DOHH2 (cell line): ENCODE results near the gene RFPL3.
"Not testable (repeated sequence)": the region's sequence is repeated elsewhere in the genome, so short reads cannot be mapped to it uniquely, and the experiment has no call there.

Experiments used
- H3F3A ChIP-seq: fragments of 200-600 bp; sonication (generic), shearing (Covaris generic); 2 replicates; pipeline ENCODE4 v1.6.0; 2016; ENCODE audit warnings: antibody characterized with exemption, mild to moderate bottlenecking; ENCODE audit not compliant: control insufficient read depth, insufficient read depth
- H3K27ac ChIP-seq: fragments of 200-600 bp; sonication (generic); 2 replicates; pipeline ENCODE4 v1.5.1; 2014; ENCODE audit warnings: low read depth, mild to moderate bottlenecking, low read length, moderate library complexity
- H3K27me3 ChIP-seq: fragments of 200-600 bp; sonication (generic); 2 replicates; pipeline ENCODE4 v1.6.1; 2014; ENCODE audit warnings: mild to moderate bottlenecking, low read length, mixed read lengths; ENCODE audit not compliant: control insufficient read depth
- H3K36me3 ChIP-seq: fragments of 200-600 bp; sonication (generic); 2 replicates; pipeline ENCODE4 v1.6.1; 2014; ENCODE audit warnings: mild to moderate bottlenecking, low read length, moderate library complexity, mixed read lengths; ENCODE audit not compliant: control insufficient read depth
- H3K4me1 ChIP-seq: fragments of 200-600 bp; sonication (generic); 2 replicates; pipeline ENCODE4 v1.6.1; 2014; ENCODE audit warnings: mild to moderate bottlenecking, low read length, mixed read lengths; ENCODE audit not compliant: control insufficient read depth
- H3K4me2 ChIP-seq: fragments of 200-600 bp; sonication (generic); 2 replicates; pipeline ENCODE4 v1.6.0; 2014; ENCODE audit warnings: mild to moderate bottlenecking, low read length, moderate library complexity
- H3K4me3 ChIP-seq: fragments of 200-600 bp; sonication (generic); 2 replicates; pipeline ENCODE4 v1.5.1; 2014; ENCODE audit warnings: mild to moderate bottlenecking, low read length, mixed read lengths
- H3K79me2 ChIP-seq: fragments of 200-600 bp; sonication (generic); 2 replicates; pipeline ENCODE4 v1.6.1; 2014; ENCODE audit warnings: mild to moderate bottlenecking, low read length, mixed read lengths; ENCODE audit not compliant: control insufficient read depth
- H3K9me2 ChIP-seq: fragments of 200-600 bp; sonication (generic); replicated peaks from 2 replicates; pipeline ENCODE4 v1.6.1; 2014; ENCODE audit warnings: mild to moderate bottlenecking, low read length, mixed read lengths; ENCODE audit not compliant: control insufficient read depth
- H3K9me3 ChIP-seq: fragments of 200-600 bp; sonication (generic); 2 replicates; pipeline ENCODE4 v1.6.1; 2014; ENCODE audit warnings: antibody characterized with exemption, low read length, mixed read lengths; ENCODE audit not compliant: control insufficient read depth, insufficient read depth
- H4K20me1 ChIP-seq: fragments of 200-600 bp; sonication (generic); 2 replicates; pipeline ENCODE4 v1.6.0; 2014; ENCODE audit warnings: low read depth, mild to moderate bottlenecking, antibody characterized with exemption, low read length, moderate library complexity; ENCODE audit not compliant: control insufficient read depth, insufficient read depth
- CTCF ChIP-seq: fragments of 200-600 bp; sonication (generic); IDR thresholded peaks from one replicate; pipeline ENCODE4 v1.5.1; 2014; ENCODE audit warnings: antibody characterized with exemption, mild to moderate bottlenecking, low read depth, low read length; ENCODE audit not compliant: poor library complexity, severe bottlenecking
- EZH2phosphoT487 ChIP-seq: fragments of 200-600 bp; sonication (generic); IDR thresholded peaks from 2 replicates; pipeline ENCODE4 v1.6.1; 2017; ENCODE audit warnings: borderline replicate concordance, mild to moderate bottlenecking, antibody characterized with exemption, low read length, moderate library complexity, mixed read lengths

Gene RFPL3

GRCh38 chr22:32357567-32357966 lies at the start of gene RFPL3:
Gene RFPL3 (plus strand): TSS chr22:32357867. CDS start chr22:32358072, 205 bp downstream.
- H3K27ac ChIP-seq, H3K36me3 ChIP-seq, H3F3A ChIP-seq, H3K4me2 ChIP-seq, H3K27me3 ChIP-seq, H3K79me2 ChIP-seq, H3K9me2 ChIP-seq, H3K4me1 ChIP-seq, H3K9me3 ChIP-seq, H4K20me1 ChIP-seq, H3K4me3 ChIP-seq: not testable (repeated sequence)

- TF ChIP-seq CTCF (no peak), EZH2phosphoT487 (no peak)
- Histone ChIP-seq H3K79me2 (no peaks in the 10 kb centered on the region), H3K4me1 (no peaks in the 10 kb centered on the region), H3K9me3 (no peaks in the 10 kb centered on the region), H3K4me2 (no peak overlapping the region), H3F3A (no peaks in the 10 kb centered on the region), H3K4me3 (no peak overlapping the region), H3K9me2 (no peaks in the 10 kb centered on the region), H4K20me1 (no peaks in the 10 kb centered on the region), H3K36me3 (no peaks in the 10 kb centered on the region), H3K27ac (no peak overlapping the region), H3K27me3 (no peaks in the 10 kb centered on the region)
Observed at GRCh38 chr22:32308191-32308590, 49.5 kb upstream of the RFPL3 start.

GRCh38 chr22:32308934-32309333 lies 48.7 kb upstream of the RFPL3 start:
- H3K27me3 ChIP-seq, result no peaks in the 10 kb centered on the region
- H3F3A ChIP-seq, result no peaks in the 10 kb centered on the region
- H3K4me2 ChIP-seq, result no peak overlapping the region
- H3K36me3 ChIP-seq, result no peaks in the 10 kb centered on the region
- TF ChIP-seq CTCF (no peak), EZH2phosphoT487 (no peak)
- H3K27ac ChIP-seq, result no peak overlapping the region
- H3K79me2 ChIP-seq, result no peaks in the 10 kb centered on the region
- no peaks in the 10 kb centered on the region for H3K9me3 ChIP-seq
- no peaks in the 10 kb centered on the region for H3K9me2 ChIP-seq
- no peak overlapping the region for H3K4me3 ChIP-seq
- H3K4me1 ChIP-seq, result no peaks in the 10 kb centered on the region
- no peaks in the 10 kb centered on the region for H4K20me1 ChIP-seq

GRCh38 chr22:32309585-32310251 lies 47.9 kb upstream of the RFPL3 start:
- TF ChIP-seq CTCF, result no peak
- TF ChIP-seq EZH2phosphoT487, result no peak

More at GRCh38 chr22:32309585-32310251, 47.9 kb upstream of the RFPL3 start:
- Histone ChIP-seq H4K20me1 (no peaks in the 10 kb centered on the region), H3K36me3 (no peaks in the 10 kb centered on the region), H3K79me2 (no peaks in the 10 kb centered on the region), H3K9me2 (no peaks in the 10 kb centered on the region), H3K27me3 (no peaks in the 10 kb centered on the region), H3K4me2 (no peak overlapping the region), H3K27ac (no peak overlapping the region), H3K4me3 (no peak overlapping the region), H3K9me3 (no peaks in the 10 kb centered on the region), H3K4me1 (no peaks in the 10 kb centered on the region), H3F3A (no peaks in the 10 kb centered on the region)
